ENCODE data around the gene TLE1.
"Not testable (repeated sequence)": the region's sequence is repeated elsewhere in the genome, so short reads cannot be mapped to it uniquely, and the experiment has no call there.

Gene TLE1

GRCh38 chr9:81601639-81602623 lies 87.4 kb downstream of the TLE1 start:
- no peak for DNase-seq (ENCODE audit: low read depth in 2 of 2)

- DNase-seq (ENCODE audit: low read depth in 2 of 2): no peak
Observed at GRCh38 chr9:81600631-81601030, 88.7 kb downstream of the TLE1 start.

- no peak for DNase-seq (ENCODE audit: low read depth in 2 of 2)
Observed at GRCh38 chr9:81599837-81600236, 89.5 kb downstream of the TLE1 start.

- no peak for DNase-seq (ENCODE audit: low read depth in 2 of 2)
Observed at GRCh38 chr9:81598811-81599210, 90.5 kb downstream of the TLE1 start.

GRCh38 chr9:81598123-81598497 lies 91.2 kb downstream of the TLE1 start:
- DNase-seq (ENCODE audit: low read depth in 2 of 2): no peak

GRCh38 chr9:81597419-81598122 lies 91.8 kb downstream of the TLE1 start:
- no peak for DNase-seq (ENCODE audit: low read depth in 2 of 2)

- no peak for DNase-seq (ENCODE audit: low read depth in 2 of 2)
Observed at GRCh38 chr9:81596679-81597418, 92.5 kb downstream of the TLE1 start.

GRCh38 chr9:81595887-81596543 lies 93.3 kb downstream of the TLE1 start:
- DNase-seq (ENCODE audit: low read depth in 2 of 2): no peak

GRCh38 chr9:81595293-81595692 lies 94.1 kb downstream of the TLE1 start:
- DNase-seq (ENCODE audit: low read depth in 2 of 2): not testable (repeated sequence)

- DNase-seq (ENCODE audit: low read depth in 2 of 2): no peak
Observed at GRCh38 chr9:81594415-81594814, 94.9 kb downstream of the TLE1 start.

- DNase-seq (ENCODE audit: low read depth in 2 of 2): no peak
Observed at GRCh38 chr9:81592887-81593266, 96.5 kb downstream of the TLE1 start.

GRCh38 chr9:81591791-81592190 lies 97.6 kb downstream of the TLE1 start:
- DNase-seq (ENCODE audit: low read depth in 2 of 2): no peak

- no peak for DNase-seq (ENCODE audit: low read depth in 2 of 2)
Observed at GRCh38 chr9:81590688-81591087, 98.7 kb downstream of the TLE1 start.

- DNase-seq (ENCODE audit: low read depth in 2 of 2): no peak
Observed at GRCh38 chr9:81589819-81590218, 99.5 kb downstream of the TLE1 start.

GRCh38 chr9:81589392-81589791 lies 100.0 kb downstream of the TLE1 start:
- no peak for DNase-seq (ENCODE audit: low read depth in 2 of 2)

- no peak for DNase-seq (ENCODE audit: low read depth in 2 of 2)
Observed at GRCh38 chr9:81588148-81588871, 101.0 kb downstream of the TLE1 start.

- DNase-seq (ENCODE audit: low read depth in 2 of 2): no peak
Observed at GRCh38 chr9:81586786-81587185, 102.6 kb downstream of the TLE1 start.

GRCh38 chr9:81585191-81585763 lies 104.1 kb downstream of the TLE1 start:
- DNase-seq (ENCODE audit: low read depth in 2 of 2): no peak

- DNase-seq (ENCODE audit: low read depth in 2 of 2): no peak
Observed at GRCh38 chr9:81584099-81584498, 105.2 kb downstream of the TLE1 start.

GRCh38 chr9:81581986-81582385 lies 107.4 kb downstream of the TLE1 start:
- DNase-seq (ENCODE audit: low read depth in 2 of 2): no peak

GRCh38 chr9:81579381-81579780 lies 110.0 kb downstream of the TLE1 start:
- DNase-seq (ENCODE audit: low read depth in 2 of 2): no peak
